Epidermal melanocyte (primary cell): ENCODE measurements around the gene ATF7IP2.

Source experiments
- DNase-seq: peaks from one replicate; pipeline ENCODE4 v3.0.0; 2011; ENCODE audit warnings: low spot score; ENCODE audit not compliant: insufficient read length

Gene ATF7IP2

DNA sequence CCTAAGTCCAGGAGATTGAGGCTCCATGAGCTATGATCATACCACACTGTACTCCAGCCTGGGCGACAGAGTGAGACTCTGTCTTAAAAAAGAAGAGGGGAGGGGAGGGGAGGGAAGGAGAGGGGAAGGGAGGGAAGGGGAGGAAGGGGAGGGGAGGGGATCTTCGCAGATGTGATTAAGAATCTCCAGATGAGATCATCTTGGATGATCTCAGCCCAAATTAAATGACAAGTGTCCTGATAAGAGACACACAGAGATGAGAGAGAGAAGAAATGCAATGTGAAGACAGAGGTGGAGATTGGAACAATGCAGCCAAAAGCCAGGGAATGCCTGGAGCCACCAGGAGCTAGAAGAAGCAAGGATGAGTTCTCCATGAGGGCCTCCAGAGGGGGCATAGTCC, 124.4 kb downstream of the ATF7IP2 start:
- no peak for DNase-seq

DNA sequence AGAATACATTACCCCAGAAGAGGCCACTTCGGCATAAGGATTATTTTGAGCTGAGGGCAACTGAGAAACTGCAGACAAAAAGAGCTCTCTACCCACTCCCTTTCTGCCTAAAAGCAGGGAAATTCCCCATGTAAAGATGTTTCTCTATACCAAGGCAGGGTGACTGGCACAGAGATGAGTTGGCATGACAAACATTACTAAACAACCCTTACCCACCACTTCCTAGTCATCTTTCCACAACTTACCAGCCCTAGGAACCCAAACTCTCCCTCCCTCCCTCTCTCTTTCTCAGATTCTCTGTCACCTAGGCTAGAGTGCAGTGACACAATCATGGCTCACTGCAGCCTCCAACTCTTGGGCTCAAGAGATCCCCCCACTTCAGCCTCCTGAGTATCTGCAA, 126.0 kb downstream of the ATF7IP2 start:
- DNase-seq, result no peak

DNA sequence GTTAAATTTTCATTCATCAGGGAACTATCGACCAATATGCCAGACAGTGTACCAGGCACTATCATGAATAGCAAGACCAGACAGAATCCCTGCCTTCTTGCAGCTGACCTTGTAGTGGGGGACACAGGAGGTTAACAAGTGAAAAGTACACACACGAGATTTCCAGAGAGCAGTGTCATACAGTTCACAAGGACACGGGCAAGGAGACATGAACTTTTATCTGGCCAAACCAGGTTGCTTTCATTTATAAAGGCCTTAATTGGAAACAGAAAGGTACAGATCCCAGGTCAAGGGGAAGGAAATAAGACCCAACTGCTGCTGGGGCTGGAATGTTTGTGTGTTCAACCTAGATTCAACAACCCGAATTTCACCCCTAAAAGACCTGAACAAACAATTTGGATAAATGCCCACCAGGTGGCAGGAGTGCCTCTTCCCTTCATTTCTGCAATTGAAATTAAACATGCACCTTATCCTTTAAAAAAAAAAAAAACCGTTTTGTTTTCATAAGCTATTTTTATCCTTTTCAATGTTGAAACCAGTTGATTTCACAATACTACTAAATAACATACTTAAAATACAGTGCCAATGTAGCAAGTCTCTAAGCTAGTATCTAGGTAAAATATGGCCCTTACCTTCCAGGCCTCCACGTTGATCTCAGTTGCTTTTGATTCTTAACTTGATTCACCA, 128.7 kb downstream of the ATF7IP2 start:
- DNase-seq, result peak; percentile 41

DNA sequence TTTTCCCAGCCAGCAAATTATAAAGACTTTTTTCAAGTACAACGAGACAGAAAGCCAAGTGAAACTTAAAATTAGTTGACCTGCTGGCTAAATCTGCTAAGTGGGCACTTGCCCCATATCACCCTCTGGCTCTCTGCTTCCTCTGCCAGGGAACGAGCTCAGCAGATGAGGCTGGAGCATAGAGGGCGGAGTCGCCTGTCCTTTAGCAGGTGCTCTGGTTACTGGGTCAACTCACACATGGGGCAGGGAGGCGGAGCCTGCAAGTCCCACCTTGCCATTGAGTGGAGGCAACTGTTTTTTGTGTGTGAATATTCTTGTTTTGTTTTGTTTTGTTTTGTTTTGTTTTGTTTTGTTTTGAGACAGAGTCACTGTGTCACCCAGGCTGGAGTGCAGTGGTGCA, 132.0 kb downstream of the ATF7IP2 start:
- no peak for DNase-seq

DNA sequence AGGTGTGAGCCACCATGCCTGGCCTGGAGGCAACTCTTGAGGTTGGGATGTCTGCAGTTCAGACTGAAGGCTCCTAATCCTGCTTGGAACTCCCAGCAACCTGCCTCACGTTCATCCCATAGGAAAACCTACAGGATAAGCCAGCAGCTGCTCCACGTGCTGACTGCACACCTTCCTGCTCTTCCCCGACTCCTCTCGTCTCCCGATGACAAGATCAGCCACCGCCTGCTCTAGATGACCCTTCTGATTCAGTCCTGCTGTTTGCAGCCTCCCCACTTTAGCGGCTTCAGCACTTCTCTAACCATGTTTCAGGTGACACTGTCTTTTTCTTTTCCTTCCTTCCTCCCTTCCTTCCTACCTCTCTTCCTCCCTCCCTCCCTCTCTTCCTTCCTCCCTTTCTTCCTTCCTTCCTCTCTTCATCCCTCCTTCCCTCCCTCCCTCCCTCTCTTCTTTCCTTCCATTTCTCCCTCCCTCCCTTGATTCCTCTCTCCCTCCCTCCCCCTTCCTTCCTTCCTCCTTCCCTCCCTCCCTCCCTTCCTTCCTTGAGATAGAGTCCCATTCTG, 132.7 kb downstream of the ATF7IP2 start:
- no peak for DNase-seq

DNA sequence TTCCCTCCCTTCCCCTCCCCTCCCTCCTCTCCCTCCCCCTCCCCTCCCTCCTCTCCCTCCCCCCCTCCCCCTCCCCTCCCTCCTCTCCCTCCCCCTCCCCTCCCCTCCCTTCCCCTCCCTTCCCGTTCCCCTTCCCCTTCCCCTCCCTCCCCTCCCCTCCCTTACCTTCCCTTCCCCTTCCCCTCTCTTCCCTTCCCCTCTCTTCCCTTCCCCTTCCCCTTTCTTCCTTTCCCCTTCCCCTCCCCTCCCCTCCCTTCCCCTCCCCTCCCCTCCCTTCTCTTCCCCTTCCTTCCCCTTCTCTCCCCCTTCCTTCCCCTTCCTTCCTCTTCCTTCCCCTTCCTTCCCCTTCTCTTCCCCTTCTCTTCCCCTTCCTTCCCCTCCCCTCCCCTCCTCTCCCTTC, 133.4 kb downstream of the ATF7IP2 start:
- DNase-seq, result no peak

DNA sequence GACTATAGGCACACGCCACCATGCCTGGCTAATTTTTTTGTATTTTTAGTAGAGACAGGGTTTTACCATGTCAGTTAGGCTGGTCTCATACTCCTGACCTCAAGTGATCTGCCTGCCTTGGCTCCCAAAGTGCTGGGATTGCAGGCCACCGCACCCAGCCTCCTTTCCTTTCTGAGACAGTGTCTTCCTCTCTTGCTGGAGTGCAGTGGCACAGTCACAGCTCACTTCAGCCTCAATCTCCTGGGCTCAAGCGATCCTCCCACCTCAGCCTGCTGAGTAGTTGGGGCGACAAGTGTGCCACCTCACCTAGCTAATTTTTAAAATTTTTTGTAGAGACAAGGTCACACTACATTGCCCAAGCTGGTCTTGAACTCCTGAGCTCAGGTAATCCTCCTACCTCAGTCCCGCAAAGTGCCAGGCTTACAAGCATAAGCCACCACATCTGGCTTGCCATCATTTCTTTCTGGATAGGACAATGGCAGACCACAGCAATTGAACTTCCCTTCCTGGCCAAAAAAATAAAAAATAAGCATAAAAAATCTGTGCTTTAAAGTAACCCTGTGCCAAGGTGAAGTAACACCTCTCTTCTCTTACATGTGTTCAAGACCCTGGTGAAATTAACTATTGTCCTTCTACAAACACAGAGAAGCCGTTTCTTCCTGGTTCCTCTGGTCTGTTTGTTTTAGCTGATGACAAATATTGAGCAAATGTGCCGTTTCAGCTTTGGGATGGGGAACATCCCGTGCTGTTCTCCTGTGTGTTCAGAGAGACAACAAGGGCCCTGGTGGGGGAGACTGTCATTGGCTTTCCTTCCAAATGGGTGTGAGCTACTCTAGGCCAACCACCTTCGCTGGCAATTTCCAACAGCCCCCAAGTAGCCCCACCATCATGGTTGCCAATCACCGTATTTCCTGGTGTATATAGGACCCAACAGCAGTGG, 134.3 kb downstream of the ATF7IP2 start:
- no peak for DNase-seq

DNA sequence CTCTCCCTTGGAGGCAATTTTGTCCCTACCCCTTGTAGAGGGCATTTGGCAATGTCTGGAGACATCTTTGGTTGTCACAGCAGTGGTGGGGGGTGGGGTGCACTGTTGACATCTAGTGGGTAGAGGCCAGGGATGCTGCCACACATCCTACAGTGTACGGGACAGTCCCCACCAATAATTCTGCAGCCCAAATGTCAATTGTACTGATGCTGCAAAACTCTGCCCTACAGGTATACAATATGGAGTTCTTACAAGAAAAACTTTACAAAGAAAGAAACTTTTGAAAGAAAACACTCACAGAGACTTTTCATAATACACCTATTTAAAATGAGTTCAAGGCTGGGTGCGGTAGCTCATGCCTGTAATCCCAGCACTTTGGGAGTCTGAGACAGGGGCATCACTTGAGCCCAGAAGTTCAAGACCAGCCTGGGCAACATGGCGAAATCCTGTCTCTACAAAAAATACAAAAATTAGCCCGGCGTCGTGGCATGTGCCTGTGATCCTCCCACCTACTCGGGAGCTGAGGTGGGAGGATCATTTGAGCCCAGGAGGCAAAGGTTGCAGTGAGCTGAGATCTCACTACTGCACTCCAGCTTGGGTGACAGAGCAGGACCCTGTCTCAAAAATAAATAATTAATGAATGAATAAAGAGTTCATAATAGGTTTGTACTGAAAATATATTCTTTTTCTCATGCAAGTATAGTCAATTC, 135.2 kb downstream of the ATF7IP2 start:
- DNase-seq, result no peak

DNA sequence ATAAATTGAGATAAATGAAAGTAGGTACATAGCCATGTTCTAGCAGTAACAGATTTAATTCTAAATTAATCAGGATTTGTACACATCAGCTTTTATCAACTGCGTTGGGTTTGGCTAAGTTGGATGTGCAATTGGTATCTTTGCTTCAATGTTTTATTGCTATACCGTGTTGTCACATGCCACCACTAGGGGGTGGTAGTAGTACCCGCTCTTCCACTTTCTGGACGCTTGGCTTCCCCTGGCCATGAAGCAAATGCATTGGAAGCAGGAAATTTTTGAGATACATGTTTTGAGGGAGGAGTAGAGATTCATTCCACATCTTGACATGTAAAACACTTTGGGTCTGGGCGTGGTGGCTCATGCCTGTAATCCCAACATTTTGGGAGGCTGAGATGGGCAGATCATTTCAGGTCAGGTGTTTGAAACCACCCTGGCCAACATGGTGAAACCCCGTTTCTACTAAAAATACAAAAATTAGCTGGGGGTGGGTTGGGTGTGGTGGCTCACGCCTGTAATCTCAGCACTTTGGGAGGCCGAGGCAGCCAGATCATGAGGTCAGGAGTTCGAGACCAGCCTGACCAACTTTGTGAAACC, 135.9 kb downstream of the ATF7IP2 start:
- DNase-seq, result peak; percentile 72

DNA sequence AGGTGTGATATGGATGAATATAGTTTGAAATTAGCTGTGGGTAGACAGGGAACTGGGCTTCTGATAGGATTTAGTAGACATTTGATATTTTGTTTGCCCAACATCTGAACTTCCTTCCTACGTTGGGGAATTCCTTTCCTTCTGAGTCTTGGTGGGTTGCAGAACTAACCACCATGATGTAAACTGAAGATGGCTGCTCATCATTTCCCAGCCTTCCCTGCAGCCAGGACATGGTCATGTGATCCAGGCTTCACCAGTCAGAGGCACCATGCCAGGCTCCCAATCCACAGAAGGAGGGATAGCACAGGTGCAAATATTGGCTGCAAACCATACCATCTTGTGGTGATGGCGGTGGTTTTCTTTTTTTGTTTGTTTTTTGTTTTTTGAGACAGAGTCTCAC, 137.1 kb downstream of the ATF7IP2 start:
- DNase-seq, result no peak

DNA sequence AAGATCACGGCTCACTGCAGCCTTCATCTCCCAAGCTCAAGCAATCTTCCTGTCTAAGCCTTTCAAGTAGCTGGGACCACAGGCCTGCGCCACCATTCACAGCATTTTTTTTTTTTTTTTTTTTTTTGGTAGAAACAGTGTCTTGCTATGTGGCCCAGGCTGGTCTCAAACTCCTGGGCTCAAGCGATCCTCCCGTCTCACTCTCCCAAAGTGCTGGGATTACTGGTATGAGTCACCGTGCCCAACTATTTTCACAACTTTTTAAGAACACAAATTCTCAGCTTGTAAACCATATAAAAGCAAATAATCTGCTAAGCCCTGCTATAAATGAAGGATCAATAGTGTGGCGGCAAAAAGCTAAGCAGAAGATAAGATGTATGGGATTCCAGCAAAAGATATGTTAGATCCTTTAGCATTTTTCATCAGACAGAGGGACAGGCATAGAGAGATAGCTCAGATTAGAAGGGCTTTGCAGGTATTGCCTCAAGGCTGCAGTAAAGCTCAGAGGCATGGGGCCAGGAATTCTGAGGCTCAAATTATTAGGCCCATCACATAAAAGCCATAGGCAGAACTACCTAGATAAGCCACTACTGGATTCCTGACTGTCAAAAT, 139.5 kb downstream of the ATF7IP2 start:
- no peak for DNase-seq

DNA sequence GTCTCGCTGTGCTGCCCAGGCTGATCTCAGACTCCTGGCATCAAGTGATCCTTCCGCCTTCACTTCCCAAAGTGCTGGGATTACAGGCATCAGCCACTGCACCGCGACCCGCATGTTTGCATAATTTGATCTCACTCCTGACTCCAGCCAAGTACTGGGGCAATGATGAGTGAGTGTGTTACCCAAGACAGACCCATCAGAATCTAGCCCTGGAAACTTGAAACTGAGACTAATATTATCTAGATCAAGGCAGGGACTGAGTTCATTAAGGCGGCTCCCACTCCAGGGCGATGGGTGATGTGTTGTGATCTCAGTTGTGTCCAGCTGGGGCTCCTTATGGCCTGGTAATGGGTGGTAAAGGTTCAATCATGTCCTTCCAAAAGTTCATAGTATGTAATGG, 141.1 kb downstream of the ATF7IP2 start:
- no peak for DNase-seq

DNA sequence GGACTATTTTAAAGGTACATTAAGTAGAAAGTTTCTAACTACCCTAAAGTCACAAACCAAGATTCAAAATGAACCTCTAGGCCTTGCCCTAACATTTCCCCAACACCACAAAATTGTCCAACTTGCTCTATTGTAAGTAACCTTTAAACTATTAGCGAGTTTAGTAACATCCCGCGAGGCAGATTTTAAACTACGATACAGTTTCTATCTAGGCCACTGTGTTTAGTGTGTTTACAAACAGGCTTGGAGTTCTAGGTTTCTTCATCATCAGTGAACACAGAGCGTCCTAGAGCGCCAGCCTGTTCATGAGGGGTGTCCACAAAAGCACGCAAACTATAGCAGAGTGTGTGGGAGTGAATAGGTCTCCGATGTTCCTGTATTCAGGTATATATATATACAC, 142.8 kb downstream of the ATF7IP2 start:
- no peak for DNase-seq

DNA sequence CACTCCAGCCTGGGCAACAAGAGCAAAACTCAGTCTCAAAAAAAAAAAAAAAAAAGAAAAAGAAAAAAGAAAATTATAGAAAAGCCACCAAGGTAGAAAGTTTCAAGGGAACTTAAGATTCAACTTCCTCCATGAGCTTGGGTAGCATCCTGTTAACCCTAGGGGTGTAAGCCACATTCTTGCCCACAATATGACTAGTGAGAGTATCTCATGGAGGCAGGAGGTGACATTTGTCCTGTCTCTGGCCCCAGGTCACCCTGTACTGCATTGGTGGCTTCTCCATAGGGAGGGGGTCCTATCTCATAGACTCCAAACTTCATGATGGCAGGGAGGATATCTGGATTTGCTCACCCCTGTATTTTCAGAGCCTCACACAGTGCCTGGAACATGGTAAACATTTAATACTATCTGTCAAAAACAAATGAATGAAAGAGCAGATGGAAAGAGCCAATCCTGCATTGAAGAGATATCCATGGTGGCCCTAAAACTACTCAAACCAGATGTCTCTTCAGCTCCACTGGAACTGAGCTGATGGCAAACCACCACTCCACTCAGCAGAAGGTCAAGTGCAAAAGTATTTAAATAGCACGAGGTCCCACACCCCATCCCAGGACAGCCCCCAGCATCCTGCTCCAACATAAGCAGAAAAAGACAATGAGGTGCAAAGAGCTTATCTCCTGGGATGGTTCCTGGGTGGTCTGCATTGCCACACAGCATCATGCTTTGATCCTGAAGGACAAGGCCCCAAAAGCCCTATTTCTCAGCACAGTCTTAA, 144.2 kb downstream of the ATF7IP2 start:
- no peak for DNase-seq

DNA sequence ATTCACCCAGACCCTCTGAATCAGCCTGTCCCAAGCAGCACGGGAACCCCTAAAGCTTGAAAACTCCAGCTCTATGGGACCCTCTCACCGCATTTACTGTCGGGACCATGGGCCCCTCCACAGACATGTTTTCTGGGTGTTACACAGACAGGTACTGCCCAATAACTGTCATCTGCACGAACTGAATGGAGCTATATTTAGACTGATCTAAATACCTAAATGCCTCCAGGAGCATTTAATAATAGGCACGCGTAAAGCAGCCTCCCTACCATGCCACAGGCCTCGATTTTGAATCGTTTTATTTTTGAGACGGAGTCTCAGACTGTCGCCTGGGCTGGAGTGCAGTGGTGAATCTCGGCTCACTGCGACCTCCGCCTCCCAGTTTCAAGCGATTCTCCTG, 144.8 kb downstream of the ATF7IP2 start:
- no peak for DNase-seq

DNA sequence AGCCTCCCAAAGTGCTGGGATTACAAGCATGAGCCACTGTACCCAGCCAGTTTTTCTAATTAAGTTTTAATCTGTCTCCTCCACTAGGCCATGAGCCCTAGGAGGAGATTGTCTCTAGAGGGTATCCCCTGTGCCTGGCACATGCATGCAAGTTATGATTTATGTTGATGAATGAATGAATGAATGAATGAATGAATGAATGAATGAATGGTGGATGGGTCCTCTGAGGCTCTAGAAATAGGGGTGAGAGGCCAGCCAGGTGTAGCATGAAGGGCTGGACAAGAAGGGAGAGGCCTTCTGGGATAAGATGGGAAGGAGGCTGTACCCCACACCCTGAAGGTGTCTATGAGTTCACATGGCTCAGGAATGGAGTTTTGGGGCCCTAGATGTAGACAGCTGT, 145.7 kb downstream of the ATF7IP2 start:
- DNase-seq, result no peak
